Mesothelial cell of epicardium (in vitro differentiated cells): ENCODE results near the gene DIS3L2. TPM values are rescaled to one million over a fixed set of nuclear protein-coding genes. Genes with fewer than 3 reads are reported as not detected.
A peak's percentile ranks its signal among the peaks of the same experiment; 100 is the strongest.

Source experiments
- DNase-seq, 2 experiments: peaks; one replicate each; pipeline ENCODE4 v3.0.0; 2021; ENCODE audit warnings: low spot score in 2 of 2; ENCODE audit not compliant: unreplicated experiment in 2 of 2
- H3K27ac Mint-ChIP-seq: 2 replicates; pipeline ENCODE4 v1.8.0; 2021; ENCODE audit warnings: mixed read lengths
- H3K27me3 Mint-ChIP-seq: 2 replicates; pipeline ENCODE4 v1.8.0; 2021; ENCODE audit warnings: low read depth, mixed read lengths
- H3K36me3 Mint-ChIP-seq: 2 replicates; pipeline ENCODE4 v1.8.0; 2021; ENCODE audit warnings: mixed read lengths
- H3K4me1 Mint-ChIP-seq: 2 replicates; pipeline ENCODE4 v1.8.0; 2021; ENCODE audit warnings: mixed read lengths
- H3K4me3 Mint-ChIP-seq: 2 replicates; pipeline ENCODE4 v1.8.0; 2021; ENCODE audit warnings: mild to moderate bottlenecking, moderate library complexity, mixed read lengths
- H3K9me3 Mint-ChIP-seq: 2 replicates; pipeline ENCODE4 v1.8.0; 2021; ENCODE audit warnings: mixed read lengths
- total RNA-seq: library from RNA; stranded (reverse); gene quantifications from 3 replicates; pipeline ENCODE4 v1.2.1, GENCODE V29; 2021
- TF ChIP-seq, protein P1 (sequence below): fragments of 200-600 bp; sonication (generic); IDR thresholded peaks from one replicate; pipeline ENCODE4 v1.5.0; 2021; ENCODE audit warnings: antibody characterized with exemption; ENCODE audit not compliant: unreplicated experiment

DIS3L2 gene
- total RNA-seq, 1 donor from 2014 or later: 74.4 TPM

DNA sequence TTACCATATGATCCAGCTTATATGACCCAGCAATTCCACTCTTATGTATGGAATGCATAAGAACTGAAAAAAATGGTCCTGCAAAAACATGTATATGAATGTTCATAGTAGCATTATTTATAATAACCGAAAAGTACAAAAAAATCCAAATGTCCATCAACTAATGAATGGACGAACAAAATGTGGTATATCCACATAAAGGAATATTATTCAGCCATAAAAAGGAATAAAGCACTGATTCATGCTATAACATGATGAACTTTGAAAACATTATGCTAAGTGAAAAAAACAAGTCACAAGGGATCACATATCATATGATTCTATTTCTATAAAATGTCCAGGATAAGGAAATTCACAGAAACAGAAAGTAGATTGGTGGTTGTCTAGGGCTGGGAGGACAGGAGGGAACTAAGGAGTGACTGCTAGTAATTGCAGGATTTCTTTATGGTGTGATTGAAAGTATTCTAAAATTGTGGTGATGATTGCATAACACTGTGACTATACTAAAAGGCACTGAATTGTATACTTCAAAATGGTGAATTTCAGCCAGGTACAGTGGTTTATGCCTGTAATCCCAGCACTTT lies 10.0 kb upstream of the DIS3L2 start:
- H3K27me3 Mint-ChIP-seq: peaks cover 18% of the 10 kb centered on the region
- DNase-seq: no peak
- H3K36me3 Mint-ChIP-seq: no peaks in the 10 kb centered on the region
- H3K4me3 Mint-ChIP-seq: no peak overlapping the region
- TF ChIP-seq, protein P1, sequence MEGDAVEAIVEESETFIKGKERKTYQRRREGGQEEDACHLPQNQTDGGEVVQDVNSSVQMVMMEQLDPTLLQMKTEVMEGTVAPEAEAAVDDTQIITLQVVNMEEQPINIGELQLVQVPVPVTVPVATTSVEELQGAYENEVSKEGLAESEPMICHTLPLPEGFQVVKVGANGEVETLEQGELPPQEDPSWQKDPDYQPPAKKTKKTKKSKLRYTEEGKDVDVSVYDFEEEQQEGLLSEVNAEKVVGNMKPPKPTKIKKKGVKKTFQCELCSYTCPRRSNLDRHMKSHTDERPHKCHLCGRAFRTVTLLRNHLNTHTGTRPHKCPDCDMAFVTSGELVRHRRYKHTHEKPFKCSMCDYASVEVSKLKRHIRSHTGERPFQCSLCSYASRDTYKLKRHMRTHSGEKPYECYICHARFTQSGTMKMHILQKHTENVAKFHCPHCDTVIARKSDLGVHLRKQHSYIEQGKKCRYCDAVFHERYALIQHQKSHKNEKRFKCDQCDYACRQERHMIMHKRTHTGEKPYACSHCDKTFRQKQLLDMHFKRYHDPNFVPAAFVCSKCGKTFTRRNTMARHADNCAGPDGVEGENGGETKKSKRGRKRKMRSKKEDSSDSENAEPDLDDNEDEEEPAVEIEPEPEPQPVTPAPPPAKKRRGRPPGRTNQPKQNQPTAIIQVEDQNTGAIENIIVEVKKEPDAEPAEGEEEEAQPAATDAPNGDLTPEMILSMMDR: no peak
- no peaks in the 10 kb centered on the region for H3K4me1 Mint-ChIP-seq
- H3K27ac Mint-ChIP-seq: no peak overlapping the region
- H3K9me3 Mint-ChIP-seq: peaks cover 12% of the 10 kb centered on the region

DNA sequence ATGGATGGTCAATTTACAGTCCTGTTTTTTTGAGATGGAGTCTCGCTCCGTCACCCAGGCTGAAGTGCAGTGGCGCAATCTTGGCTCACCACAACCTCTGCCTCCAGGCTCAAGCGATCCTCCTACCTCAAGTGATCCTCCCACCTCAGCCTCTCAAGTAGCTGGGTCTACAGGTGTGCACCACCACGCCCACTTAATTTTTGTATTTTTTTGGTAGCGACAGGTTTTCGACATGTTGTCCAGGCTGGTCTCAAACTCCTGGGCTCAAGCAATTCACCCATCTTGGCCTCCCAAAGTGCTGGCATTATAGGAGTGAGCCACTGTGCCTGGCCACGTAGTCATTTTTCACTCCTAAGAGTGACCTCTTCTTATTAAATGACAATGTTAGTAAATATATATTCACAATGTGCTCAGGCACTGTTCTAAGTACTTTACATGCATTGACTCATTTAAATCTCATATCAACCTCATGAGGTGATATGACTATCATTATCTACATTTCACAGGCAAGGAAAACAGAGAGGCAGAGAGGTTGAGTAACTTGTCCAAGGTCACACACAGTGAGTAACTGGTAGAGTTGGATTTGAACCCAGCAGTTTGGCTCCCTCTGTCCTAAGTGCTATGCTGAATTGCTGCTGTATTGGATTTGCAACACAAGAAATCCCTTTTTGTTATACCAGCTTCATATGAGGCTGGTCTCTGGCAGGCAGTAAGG lies 5.6 kb upstream of the DIS3L2 start:
- H3K9me3 Mint-ChIP-seq: peaks cover 9% of the 10 kb centered on the region

DNA sequence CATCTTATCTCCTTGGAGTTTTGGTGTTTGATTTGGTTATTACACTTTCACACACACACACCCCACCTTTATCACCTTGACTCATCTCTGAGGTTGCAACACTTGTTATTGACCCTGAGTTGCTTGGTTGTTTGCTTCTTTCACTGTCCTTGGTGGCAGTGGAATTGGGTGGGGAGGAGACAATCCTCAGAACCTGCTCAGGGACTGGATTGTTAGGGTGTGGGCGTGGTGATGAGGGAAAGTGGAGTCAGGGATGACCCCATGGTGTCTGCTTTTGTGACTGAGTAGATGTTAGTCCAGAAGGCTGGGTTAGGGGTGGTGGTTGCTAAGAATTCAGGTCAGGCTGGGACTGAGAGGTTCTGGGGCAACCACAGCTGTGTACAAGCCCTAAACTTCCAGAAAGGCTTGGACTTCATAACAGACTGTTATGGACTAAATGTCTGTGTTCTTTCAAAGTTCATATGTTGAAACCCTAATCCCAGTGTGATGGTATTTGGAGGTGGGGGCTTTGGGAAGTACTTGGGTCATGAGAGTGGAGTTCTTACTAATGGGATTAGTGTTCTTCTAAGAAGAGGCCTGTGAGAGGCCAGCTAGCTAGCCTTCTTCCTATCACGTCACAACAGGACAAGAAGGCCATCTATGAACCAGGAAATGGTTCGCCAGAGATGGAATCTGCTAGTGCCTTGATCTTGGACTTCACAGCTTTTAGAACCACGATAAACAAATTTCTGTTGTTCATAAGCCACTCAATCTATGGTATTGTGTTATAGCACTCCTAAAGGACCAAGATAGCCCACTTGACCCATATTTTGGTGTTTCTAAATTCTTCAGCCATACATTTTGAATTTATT lies 3.4 kb upstream of the DIS3L2 start:
- H3K4me3 Mint-ChIP-seq: no peak overlapping the region
- peaks cover 27% of the 10 kb centered on the region for H3K27me3 Mint-ChIP-seq
- H3K27ac Mint-ChIP-seq: no peak overlapping the region

More for the DNA sequence above, 5.6 kb upstream of the DIS3L2 start:
- H3K36me3 Mint-ChIP-seq: peaks cover 2% of the 10 kb centered on the region
- H3K27me3 Mint-ChIP-seq: peaks cover 27% of the 10 kb centered on the region
- TF ChIP-seq, protein P1: no peak
- no peak overlapping the region for H3K4me3 Mint-ChIP-seq
- H3K4me1 Mint-ChIP-seq: peaks cover 3% of the 10 kb centered on the region
- H3K27ac Mint-ChIP-seq: no peak overlapping the region
- DNase-seq: no peak

DNA sequence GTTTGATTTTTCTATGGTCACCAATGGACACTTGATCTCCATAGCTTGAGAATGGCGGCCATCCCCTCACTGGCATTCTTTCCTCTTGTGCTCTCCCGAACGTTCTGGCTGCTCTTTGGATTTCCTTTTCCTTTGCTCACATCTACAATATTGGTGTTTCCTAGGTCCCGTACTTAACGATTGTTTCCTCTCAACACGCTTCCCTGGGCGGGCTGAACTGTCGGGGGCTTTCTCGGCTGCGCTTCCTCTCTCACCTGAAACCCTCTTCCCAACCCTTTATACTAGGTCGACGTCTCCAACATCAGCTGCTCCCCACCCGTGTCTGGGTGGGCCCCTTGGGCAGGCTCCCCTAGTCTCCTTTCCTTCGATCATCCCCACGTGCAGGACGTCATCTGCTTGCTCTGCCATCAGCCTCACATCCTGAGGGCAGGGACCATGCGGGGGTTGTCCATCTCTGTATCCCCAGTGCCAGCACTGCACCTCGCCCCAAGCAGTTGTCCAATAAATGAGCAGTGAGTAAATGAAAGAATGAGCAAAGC lies 634 bp upstream of the DIS3L2 start:
- no peak for DNase-seq
- Mint-ChIP-seq H3K27me3 (peaks cover 15% of the 10 kb centered on the region), H3K4me3 (peak overlapping the region; percentile 95), H3K36me3 (peaks cover 3% of the 10 kb centered on the region), H3K27ac (peak overlapping the region; percentile 91), H3K4me1 (peaks cover 18% of the 10 kb centered on the region), H3K9me3 (peaks cover 5% of the 10 kb centered on the region)
- TF ChIP-seq, protein P1: no peak

More for the DNA sequence above, 3.4 kb upstream of the DIS3L2 start:
- peaks cover 14% of the 10 kb centered on the region for H3K4me1 Mint-ChIP-seq
- TF ChIP-seq, protein P1: no peak
- H3K9me3 Mint-ChIP-seq: peaks cover 5% of the 10 kb centered on the region
- no peak for DNase-seq
- H3K36me3 Mint-ChIP-seq: peaks cover 3% of the 10 kb centered on the region

DNA sequence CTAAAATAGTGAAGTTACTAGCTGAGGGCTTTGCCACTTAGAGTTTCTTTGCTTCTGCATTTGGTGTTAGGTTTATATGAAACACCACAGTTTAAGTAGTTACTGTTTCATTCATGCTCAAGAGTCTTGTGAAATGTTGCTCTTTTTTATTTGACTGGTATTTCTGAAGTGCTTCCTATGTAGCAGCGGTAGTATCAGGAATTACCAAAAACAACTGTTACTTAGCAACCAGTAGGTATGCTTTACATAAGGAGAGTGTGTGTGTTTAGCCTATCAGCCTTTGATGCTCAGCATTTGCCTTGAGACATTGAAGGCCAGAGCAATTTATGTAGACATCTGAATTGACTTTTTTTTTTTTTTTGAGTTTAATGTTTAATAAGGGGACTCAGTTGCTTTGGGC lies 3.6 kb downstream of the DIS3L2 start:
- DNase-seq: no peak
- TF ChIP-seq, protein P1: no peak
- peaks cover 13% of the 10 kb centered on the region for H3K36me3 Mint-ChIP-seq
- peaks cover 18% of the 10 kb centered on the region for H3K4me1 Mint-ChIP-seq
- no peak overlapping the region for H3K27ac Mint-ChIP-seq
- H3K27me3 Mint-ChIP-seq: no peaks in the 10 kb centered on the region
- H3K9me3 Mint-ChIP-seq: peaks cover 11% of the 10 kb centered on the region
- H3K4me3 Mint-ChIP-seq: no peak overlapping the region
